GM18520 (cell line): ENCODE results near the gene TAF1.
"Not testable (repeated sequence)": the region's sequence is repeated elsewhere in the genome, so short reads cannot be mapped to it uniquely, and the experiment has no call there.

Experiments used
- ATAC-seq: cut with Tn5 transposase; IDR thresholded peaks from one replicate; pipeline ENCODE4 v1.9.1; 2021; ENCODE audit not compliant: unreplicated experiment

Gene TAF1

GRCh38 chrX:71496476-71496875, 130.3 kb downstream of the TAF1 start:
- ATAC-seq = no peak

- ATAC-seq = not testable (repeated sequence)
These were observed 135.9 kb downstream of the TAF1 start for GRCh38 chrX:71502080-71502479.

- no peak for ATAC-seq
These were observed 138.2 kb downstream of the TAF1 start for GRCh38 chrX:71504346-71504745.

GRCh38 chrX:71509289-71509688, 143.1 kb downstream of the TAF1 start:
- no peak for ATAC-seq

GRCh38 chrX:71510161-71510560, 144.0 kb downstream of the TAF1 start:
- no peak for ATAC-seq

- ATAC-seq = not testable (repeated sequence)
These were observed 147.6 kb downstream of the TAF1 start for GRCh38 chrX:71513731-71514130.

- no peak for ATAC-seq
These were observed 148.3 kb downstream of the TAF1 start for GRCh38 chrX:71514367-71515037.

- ATAC-seq = no peak
These were observed 148.9 kb downstream of the TAF1 start for GRCh38 chrX:71515038-71515396.
